Measurements from ENCODE around the gene ABLIM2.

DNA sequence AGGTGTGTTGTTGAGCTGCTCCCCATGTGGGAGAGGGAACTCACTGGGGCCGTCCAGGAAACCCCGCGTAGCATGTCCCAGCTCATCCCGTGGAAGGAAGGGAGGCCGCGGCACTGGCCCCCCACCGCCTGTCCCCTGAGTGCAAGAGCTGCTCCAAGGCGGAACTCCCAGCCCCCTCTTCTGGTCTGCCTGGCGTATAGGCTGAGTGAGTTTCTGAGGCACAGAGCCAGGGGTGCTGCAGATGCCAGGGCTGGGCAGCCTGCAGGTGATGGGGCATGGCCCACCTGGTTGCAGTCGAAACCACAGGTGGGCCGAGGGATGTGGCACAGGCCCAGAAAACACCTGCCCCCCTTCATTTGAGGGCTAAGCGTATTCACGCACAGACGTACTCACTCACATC is 49.6 kb downstream of the ABLIM2 start:
- TF ChIP-seq CTCF (conservative IDR thresholded peaks at IDR 0.05; ENCODE audit: low read depth in 2 of 2) (0 out of 4 replicates have a peak, but pooled peaks of 1 of the 2 experiments have one; percentile 18), EZH2 (IDR thresholded peaks at IDR 0.05; ENCODE audit: low read depth, unreplicated experiment) (no peak), POLR2AphosphoS5 (IDR thresholded peaks at IDR 0.05; ENCODE audit: low read depth) (no peak), EZH2phosphoT487 (IDR thresholded peaks at IDR 0.05; ENCODE audit: unreplicated experiment) (no peak), JUNB (IDR thresholded peaks at IDR 0.05; ENCODE audit: unreplicated experiment) (no peak), CREB1 (CRISPR knock-in tag; IDR thresholded peaks at IDR 0.05; ENCODE audit: low read depth) (no peak)
- TF ChIP-seq, protein P1, sequence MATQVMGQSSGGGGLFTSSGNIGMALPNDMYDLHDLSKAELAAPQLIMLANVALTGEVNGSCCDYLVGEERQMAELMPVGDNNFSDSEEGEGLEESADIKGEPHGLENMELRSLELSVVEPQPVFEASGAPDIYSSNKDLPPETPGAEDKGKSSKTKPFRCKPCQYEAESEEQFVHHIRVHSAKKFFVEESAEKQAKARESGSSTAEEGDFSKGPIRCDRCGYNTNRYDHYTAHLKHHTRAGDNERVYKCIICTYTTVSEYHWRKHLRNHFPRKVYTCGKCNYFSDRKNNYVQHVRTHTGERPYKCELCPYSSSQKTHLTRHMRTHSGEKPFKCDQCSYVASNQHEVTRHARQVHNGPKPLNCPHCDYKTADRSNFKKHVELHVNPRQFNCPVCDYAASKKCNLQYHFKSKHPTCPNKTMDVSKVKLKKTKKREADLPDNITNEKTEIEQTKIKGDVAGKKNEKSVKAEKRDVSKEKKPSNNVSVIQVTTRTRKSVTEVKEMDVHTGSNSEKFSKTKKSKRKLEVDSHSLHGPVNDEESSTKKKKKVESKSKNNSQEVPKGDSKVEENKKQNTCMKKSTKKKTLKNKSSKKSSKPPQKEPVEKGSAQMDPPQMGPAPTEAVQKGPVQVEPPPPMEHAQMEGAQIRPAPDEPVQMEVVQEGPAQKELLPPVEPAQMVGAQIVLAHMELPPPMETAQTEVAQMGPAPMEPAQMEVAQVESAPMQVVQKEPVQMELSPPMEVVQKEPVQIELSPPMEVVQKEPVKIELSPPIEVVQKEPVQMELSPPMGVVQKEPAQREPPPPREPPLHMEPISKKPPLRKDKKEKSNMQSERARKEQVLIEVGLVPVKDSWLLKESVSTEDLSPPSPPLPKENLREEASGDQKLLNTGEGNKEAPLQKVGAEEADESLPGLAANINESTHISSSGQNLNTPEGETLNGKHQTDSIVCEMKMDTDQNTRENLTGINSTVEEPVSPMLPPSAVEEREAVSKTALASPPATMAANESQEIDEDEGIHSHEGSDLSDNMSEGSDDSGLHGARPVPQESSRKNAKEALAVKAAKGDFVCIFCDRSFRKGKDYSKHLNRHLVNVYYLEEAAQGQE (IDR thresholded peaks at IDR 0.05; ENCODE audit: unreplicated experiment): no peak
